GM21367 (cell line): ENCODE results near the gene PPM1A.

Experiments
- ATAC-seq: cut with Tn5 transposase; IDR thresholded peaks from one replicate; pipeline ENCODE4 v1.9.1; 2021; ENCODE audit not compliant: unreplicated experiment

PPM1A gene

GRCh38 chr14:60225265-60225664 lies 23.8 kb upstream of the PPM1A start:
- no peak for ATAC-seq

- no peak for ATAC-seq
Measured at GRCh38 chr14:60226298-60226697, 22.7 kb upstream of the PPM1A start.

- no peak for ATAC-seq
Measured at GRCh38 chr14:60227291-60227690, 21.7 kb upstream of the PPM1A start.

- no peak for ATAC-seq
Measured at GRCh38 chr14:60229614-60230013, 19.4 kb upstream of the PPM1A start.

- no peak for ATAC-seq
Measured at GRCh38 chr14:60232185-60232584, 16.8 kb upstream of the PPM1A start.

- no peak for ATAC-seq
Measured at GRCh38 chr14:60233251-60233650, 15.8 kb upstream of the PPM1A start.

GRCh38 chr14:60233891-60234290 lies 15.1 kb upstream of the PPM1A start:
- ATAC-seq = no peak

- no peak for ATAC-seq
Measured at GRCh38 chr14:60235440-60235839, 13.6 kb upstream of the PPM1A start.

GRCh38 chr14:60238955-60239354 lies 10.1 kb upstream of the PPM1A start:
- ATAC-seq = no peak

GRCh38 chr14:60240139-60240856 lies 8.7 kb upstream of the PPM1A start:
- ATAC-seq = no peak

- no peak for ATAC-seq
Measured at GRCh38 chr14:60241091-60241490, 7.9 kb upstream of the PPM1A start.

- ATAC-seq = no peak
Measured at GRCh38 chr14:60242429-60242828, 6.6 kb upstream of the PPM1A start.

- no peak for ATAC-seq
Measured at GRCh38 chr14:60245380-60246177, 3.4 kb upstream of the PPM1A start.

- peak; percentile 61 for ATAC-seq
Measured at GRCh38 chr14:60247994-60248696, 876 bp upstream of the PPM1A start.

GRCh38 chr14:60249321-60250256 lies 568 bp downstream of the PPM1A start:
- peak; percentile 43 for ATAC-seq

GRCh38 chr14:60250257-60251035 lies 1.4 kb downstream of the PPM1A start:
- no peak for ATAC-seq

GRCh38 chr14:60251877-60252276 lies 2.9 kb downstream of the PPM1A start:
- ATAC-seq = no peak

GRCh38 chr14:60252630-60253029 lies 3.6 kb downstream of the PPM1A start:
- no peak for ATAC-seq

- no peak for ATAC-seq
Measured at GRCh38 chr14:60253649-60254048, 4.6 kb downstream of the PPM1A start.

- no peak for ATAC-seq
Measured at GRCh38 chr14:60254176-60254575, 5.2 kb downstream of the PPM1A start.
